Vagina (tissue), 2 donors: ENCODE measurements around the gene CBX8.

Experiments used
- CTCF ChIP-seq, 3 experiments: fragments of 450-650 bp in 2 of 3; fragments of 200-600 bp in 1 of 3; sonication (generic) in 1 of 3; IDR thresholded peaks; one replicate each; pipeline ENCODE4 v1.5.1; 2017 to 2019; ENCODE audit warnings: antibody characterized with exemption in 3 of 3, mild to moderate bottlenecking in 2 of 3, moderate library complexity in 2 of 3
- POLR2A ChIP-seq, 2 donors: fragments of 450-650 bp; IDR thresholded peaks; one replicate each; pipeline ENCODE4 v1.6.1; 2017; ENCODE audit warnings: antibody characterized with exemption in 2 of 2, mild to moderate bottlenecking in 2 of 2, moderate library complexity in 2 of 2
- POLR2AphosphoS5 ChIP-seq, 2 donors: sonication (generic); formaldehyde crosslinking; IDR thresholded peaks; one replicate each; pipeline ENCODE4 v1.9.0; 2017; ENCODE audit warnings: antibody characterized with exemption in 2 of 2, mild to moderate bottlenecking in 2 of 2, low read depth in 1 of 2; ENCODE audit not compliant: insufficient read depth in 1 of 2

GRCh38 chr17:79784353-79785016 lies 12.4 kb downstream of the CBX8 start:
- TF ChIP-seq CTCF (IDR thresholded peaks at IDR 0.05) (no peak), POLR2AphosphoS5 (IDR thresholded peaks at IDR 0.05; ENCODE audit: insufficient read depth in 1 of 2, low read depth in 1 of 2) (no peak), POLR2A (IDR thresholded peaks at IDR 0.05) (no peak)
